Adrenal gland (tissue), 5 donors: Measurements from ENCODE around the gene TSPY9.
"Not testable (repeated sequence)": the region's sequence is repeated elsewhere in the genome, so short reads cannot be mapped to it uniquely, and the experiment has no call there.

Experiments
- CTCF ChIP-seq, 6 experiments: fragments of 450-650 bp in 4 of 6; fragments of 200-600 bp in 2 of 6; sonication (generic) in 1 of 6; IDR thresholded peaks; 1 replicate in 5 of 6; 2 replicates in 1 of 6; pipeline versions ENCODE4 v1.5.1 to v1.8.0; 2016 to 2021; ENCODE audit warnings: antibody characterized with exemption in 6 of 6, mild to moderate bottlenecking in 2 of 6, moderate library complexity in 1 of 6
- POLR2A ChIP-seq, 2 donors: fragments of 450-650 bp; IDR thresholded peaks; one replicate each; pipeline ENCODE4 v1.6.1; 2017; ENCODE audit warnings: antibody characterized with exemption in 2 of 2, mild to moderate bottlenecking in 2 of 2, moderate library complexity in 1 of 2
- donor health status: DM: no; HTN: no; CAD: no.

- TF ChIP-seq CTCF, POLR2A (IDR thresholded peaks at IDR 0.05): not testable (repeated sequence)
Observed at GRCh38 chrY:9527580-9527979, 40.5 kb downstream of the TSPY9 start, which contains the start of gene TSPY10.
